Epithelial cell of proximal tubule (primary cell): ENCODE measurements around the gene TIAM2. TPM values are rescaled to one million over a fixed set of nuclear protein-coding genes. Genes with fewer than 3 reads are reported as not detected.
A peak's percentile ranks its signal among the peaks of the same experiment; 100 is the strongest.
"Not testable (repeated sequence)": the region's sequence is repeated elsewhere in the genome, so short reads cannot be mapped to it uniquely, and the experiment has no call there.

Source experiments
- DNase-seq: peaks from one replicate; pipeline ENCODE4 v3.0.0-alpha.2; 2011; ENCODE audit warnings: low read depth
- H3K4me3 ChIP-seq: 2 replicates; pipeline ENCODE4 v1.5.1; 2011; ENCODE audit warnings: low read depth, mild to moderate bottlenecking, low read length
- total RNA-seq: library from RNA; depleted of rRNA; stranded (reverse); fragments of >200 nt; gene quantifications from 2 replicates; pipeline ENCODE4 v1.2.3, GENCODE V29; 2015
- TF ChIP-seq, protein P1 (sequence below): conservative IDR thresholded peaks from 2 replicates; pipeline ENCODE4 v1.5.1; 2012; ENCODE audit warnings: low read depth, mild to moderate bottlenecking, low read length

Gene TIAM2
- total RNA-seq, 1 donor from 2014 or later, result 9.9 TPM

GRCh38 chr6:155265843-155266535 is 270.9 kb downstream of the TIAM2 start:
- H3K4me3 ChIP-seq, result no peak overlapping the region
- TF ChIP-seq, protein P1, sequence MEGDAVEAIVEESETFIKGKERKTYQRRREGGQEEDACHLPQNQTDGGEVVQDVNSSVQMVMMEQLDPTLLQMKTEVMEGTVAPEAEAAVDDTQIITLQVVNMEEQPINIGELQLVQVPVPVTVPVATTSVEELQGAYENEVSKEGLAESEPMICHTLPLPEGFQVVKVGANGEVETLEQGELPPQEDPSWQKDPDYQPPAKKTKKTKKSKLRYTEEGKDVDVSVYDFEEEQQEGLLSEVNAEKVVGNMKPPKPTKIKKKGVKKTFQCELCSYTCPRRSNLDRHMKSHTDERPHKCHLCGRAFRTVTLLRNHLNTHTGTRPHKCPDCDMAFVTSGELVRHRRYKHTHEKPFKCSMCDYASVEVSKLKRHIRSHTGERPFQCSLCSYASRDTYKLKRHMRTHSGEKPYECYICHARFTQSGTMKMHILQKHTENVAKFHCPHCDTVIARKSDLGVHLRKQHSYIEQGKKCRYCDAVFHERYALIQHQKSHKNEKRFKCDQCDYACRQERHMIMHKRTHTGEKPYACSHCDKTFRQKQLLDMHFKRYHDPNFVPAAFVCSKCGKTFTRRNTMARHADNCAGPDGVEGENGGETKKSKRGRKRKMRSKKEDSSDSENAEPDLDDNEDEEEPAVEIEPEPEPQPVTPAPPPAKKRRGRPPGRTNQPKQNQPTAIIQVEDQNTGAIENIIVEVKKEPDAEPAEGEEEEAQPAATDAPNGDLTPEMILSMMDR, result no peak
- DNase-seq, result no peak

- no peak for DNase-seq
- no peak overlapping the region for H3K4me3 ChIP-seq
- TF ChIP-seq, protein P1, result no peak
Measured at GRCh38 chr6:155267411-155267810, 272.3 kb downstream of the TIAM2 start.

GRCh38 chr6:155268088-155268867 is 273.2 kb downstream of the TIAM2 start:
- TF ChIP-seq, protein P1, result peak; percentile 82
- DNase-seq, H3K4me3 ChIP-seq: not testable (repeated sequence)

GRCh38 chr6:155269765-155270164 is 274.6 kb downstream of the TIAM2 start:
- no peak overlapping the region for H3K4me3 ChIP-seq
- TF ChIP-seq, protein P1, result no peak

DNA sequence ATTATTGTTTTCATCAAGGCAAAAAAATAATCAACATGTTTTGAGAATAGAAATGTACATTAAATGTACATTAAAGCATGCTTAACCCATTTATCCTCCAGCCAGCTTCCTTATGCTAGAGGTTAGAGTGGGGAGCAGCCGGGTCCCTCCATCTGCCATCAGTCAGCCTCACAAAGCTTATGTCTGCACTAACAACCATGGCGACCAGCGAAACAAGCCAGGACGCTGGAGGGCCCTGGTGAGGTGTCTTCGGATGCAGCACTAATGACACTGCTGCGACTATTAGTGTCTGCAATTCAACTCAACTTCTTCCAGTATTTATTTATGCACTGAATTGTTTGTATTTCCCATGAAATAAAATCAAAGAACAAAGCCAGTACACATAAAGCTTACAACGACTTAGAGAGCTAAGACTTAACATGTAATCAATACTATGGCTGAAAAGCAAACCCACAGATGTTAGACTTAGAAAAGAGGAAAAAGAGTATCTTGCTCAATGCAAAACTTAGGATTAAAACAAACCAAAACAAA is 275.5 kb downstream of the TIAM2 start:
- TF ChIP-seq, protein P1, result no peak
- no peak overlapping the region for H3K4me3 ChIP-seq
- DNase-seq, result no peak

More at GRCh38 chr6:155269765-155270164, 274.6 kb downstream of the TIAM2 start:
- DNase-seq, result no peak

- TF ChIP-seq, protein P1, result no peak
- no peak overlapping the region for H3K4me3 ChIP-seq
- DNase-seq, result no peak
Measured at GRCh38 chr6:155271145-155271544, 276.0 kb downstream of the TIAM2 start.
